Subcutaneous adipose tissue (tissue), 4 donors: ENCODE results near the gene OTUB2. TPM values are rescaled to one million over a fixed set of nuclear protein-coding genes. Genes with fewer than 3 reads are reported as not detected.

Source experiments
- total RNA-seq, 4 donors: library from RNA; depleted of rRNA; stranded (reverse); fragments of >200 nt; gene quantifications; one replicate each; pipeline ENCODE4 v1.1.0, GENCODE V29; 2016
- TF ChIP-seq, protein P1 (sequence below): fragments of 450-650 bp; IDR thresholded peaks from one replicate; pipeline ENCODE4 v1.5.1; 2016; ENCODE audit warnings: low read depth, mild to moderate bottlenecking, control low read depth, antibody characterized with exemption, moderate library complexity

The OTUB2 gene
- total RNA-seq, 4 donors from 2014 or later = 0.22 to 3.9 (median 0.43) TPM

GRCh38 chr14:94077111-94077821 lies 51.1 kb downstream of the OTUB2 start:
- TF ChIP-seq, protein P1, sequence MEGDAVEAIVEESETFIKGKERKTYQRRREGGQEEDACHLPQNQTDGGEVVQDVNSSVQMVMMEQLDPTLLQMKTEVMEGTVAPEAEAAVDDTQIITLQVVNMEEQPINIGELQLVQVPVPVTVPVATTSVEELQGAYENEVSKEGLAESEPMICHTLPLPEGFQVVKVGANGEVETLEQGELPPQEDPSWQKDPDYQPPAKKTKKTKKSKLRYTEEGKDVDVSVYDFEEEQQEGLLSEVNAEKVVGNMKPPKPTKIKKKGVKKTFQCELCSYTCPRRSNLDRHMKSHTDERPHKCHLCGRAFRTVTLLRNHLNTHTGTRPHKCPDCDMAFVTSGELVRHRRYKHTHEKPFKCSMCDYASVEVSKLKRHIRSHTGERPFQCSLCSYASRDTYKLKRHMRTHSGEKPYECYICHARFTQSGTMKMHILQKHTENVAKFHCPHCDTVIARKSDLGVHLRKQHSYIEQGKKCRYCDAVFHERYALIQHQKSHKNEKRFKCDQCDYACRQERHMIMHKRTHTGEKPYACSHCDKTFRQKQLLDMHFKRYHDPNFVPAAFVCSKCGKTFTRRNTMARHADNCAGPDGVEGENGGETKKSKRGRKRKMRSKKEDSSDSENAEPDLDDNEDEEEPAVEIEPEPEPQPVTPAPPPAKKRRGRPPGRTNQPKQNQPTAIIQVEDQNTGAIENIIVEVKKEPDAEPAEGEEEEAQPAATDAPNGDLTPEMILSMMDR = no peak

DNA sequence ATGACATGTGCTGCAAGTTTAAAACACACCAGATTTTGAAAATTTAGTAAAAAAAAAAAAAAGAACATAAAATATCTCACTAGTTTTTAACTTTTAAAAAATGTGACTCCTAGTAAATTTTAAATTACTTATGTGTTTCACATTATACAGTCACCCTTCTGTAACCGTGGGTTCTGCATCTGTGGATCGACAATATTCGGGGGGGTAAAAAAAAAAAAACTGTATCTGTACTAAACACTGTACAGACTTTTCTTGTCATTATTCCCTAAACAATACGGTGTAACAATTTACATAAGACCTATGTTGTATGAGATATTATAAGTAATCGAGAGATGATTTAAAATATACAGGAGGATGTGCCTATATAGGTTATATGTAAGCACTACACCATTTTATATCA lies 51.7 kb downstream of the OTUB2 start:
- TF ChIP-seq, protein P1 = no peak

GRCh38 chr14:94079891-94080620 lies 53.9 kb downstream of the OTUB2 start:
- TF ChIP-seq, protein P1 = no peak

- TF ChIP-seq, protein P1 = no peak
These were observed 54.7 kb downstream of the OTUB2 start, which contains the start of the genes DDX24 and IFI27L1 for GRCh38 chr14:94080621-94081385. DDX24 (minus strand) TSS chr14:94081202; CDS start chr14:94079742, 1,460 bp downstream. IFI27L1 (plus strand) TSS chr14:94081310; CDS start chr14:94096938, 15,628 bp downstream.

- TF ChIP-seq, protein P1 = no peak
These were observed 55.3 kb downstream of the OTUB2 start for GRCh38 chr14:94081386-94081820.

GRCh38 chr14:94087891-94088290 lies 61.8 kb downstream of the OTUB2 start:
- TF ChIP-seq, protein P1 = no peak
